Ovary (tissue), 3 donors: ENCODE results near the gene PDXDC1.
"Not testable (repeated sequence)": the region's sequence is repeated elsewhere in the genome, so short reads cannot be mapped to it uniquely, and the experiment has no call there.

Source experiments
- CTCF ChIP-seq, 3 donors: fragments of 450-650 bp in 2 of 3; fragments of 200-600 bp in 1 of 3; IDR thresholded peaks; one replicate each; pipeline versions ENCODE4 v1.5.1 to v1.8.0; 2016 to 2022; ENCODE audit warnings: antibody characterized with exemption in 3 of 3, mild to moderate bottlenecking in 1 of 3
- EP300 ChIP-seq: sonication (generic); formaldehyde crosslinking; IDR thresholded peaks from one replicate; pipeline ENCODE4 v1.6.1; 2017; ENCODE audit warnings: antibody characterized with exemption
- POLR2A ChIP-seq: fragments of 450-650 bp; IDR thresholded peaks from one replicate; pipeline ENCODE4 v1.6.1; 2017; ENCODE audit warnings: antibody characterized with exemption, mild to moderate bottlenecking, moderate library complexity
- donor health status: DM: no; HTN: no; CAD: no.

- TF ChIP-seq CTCF (IDR thresholded peaks at IDR 0.05); POLR2A; EP300: not testable (repeated sequence)
These were observed 124.6 kb downstream of the PDXDC1 start for GRCh38 chr16:15099366-15099909.
